ENCODE data around the gene SERPINB10. TPM values are rescaled to one million over a fixed set of nuclear protein-coding genes. Genes with fewer than 3 reads are reported as not detected.
"Not testable (repeated sequence)": the region's sequence is repeated elsewhere in the genome, so short reads cannot be mapped to it uniquely, and the experiment has no call there.

Gene SERPINB10
- total RNA-seq, 1 donor from 2014 or later = not detected

DNA sequence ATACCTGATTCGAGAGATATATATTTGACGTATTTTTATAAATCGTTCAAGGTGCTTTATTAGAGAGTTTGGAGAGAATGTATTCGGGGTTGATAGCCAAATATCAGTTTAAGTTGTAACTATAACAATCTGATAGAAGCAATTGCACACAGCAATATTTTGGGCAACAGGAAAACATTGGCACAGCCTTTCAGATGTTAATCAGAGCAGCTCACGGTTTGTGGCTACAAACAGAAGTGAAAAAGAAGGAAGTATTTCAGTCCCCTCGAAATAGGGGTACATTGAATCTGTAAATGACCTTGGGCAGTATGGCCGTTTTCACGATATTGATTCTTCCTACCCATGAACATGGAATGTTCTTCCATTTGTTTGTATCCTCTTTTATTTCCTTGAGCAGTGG, 20.6 kb downstream of the SERPINB10 start:
- Mint-ChIP-seq H3K4me3 (no peak overlapping the region), H3K27ac (no peak overlapping the region), H3K36me3 (ENCODE audit: low read depth) (no peaks in the 10 kb centered on the region), H3K9me3 (no peaks in the 10 kb centered on the region), H3K27me3 (peaks cover 22% of the 10 kb centered on the region), H3K4me1 (no peaks in the 10 kb centered on the region)
- ATAC-seq (ENCODE audit: low read depth) (no peak), DNase-seq (no peak)
- POLR2A ChIA-PET = no interaction called here
- CTCF ChIA-PET = no interaction called here
- TF ChIP-seq, protein P1, sequence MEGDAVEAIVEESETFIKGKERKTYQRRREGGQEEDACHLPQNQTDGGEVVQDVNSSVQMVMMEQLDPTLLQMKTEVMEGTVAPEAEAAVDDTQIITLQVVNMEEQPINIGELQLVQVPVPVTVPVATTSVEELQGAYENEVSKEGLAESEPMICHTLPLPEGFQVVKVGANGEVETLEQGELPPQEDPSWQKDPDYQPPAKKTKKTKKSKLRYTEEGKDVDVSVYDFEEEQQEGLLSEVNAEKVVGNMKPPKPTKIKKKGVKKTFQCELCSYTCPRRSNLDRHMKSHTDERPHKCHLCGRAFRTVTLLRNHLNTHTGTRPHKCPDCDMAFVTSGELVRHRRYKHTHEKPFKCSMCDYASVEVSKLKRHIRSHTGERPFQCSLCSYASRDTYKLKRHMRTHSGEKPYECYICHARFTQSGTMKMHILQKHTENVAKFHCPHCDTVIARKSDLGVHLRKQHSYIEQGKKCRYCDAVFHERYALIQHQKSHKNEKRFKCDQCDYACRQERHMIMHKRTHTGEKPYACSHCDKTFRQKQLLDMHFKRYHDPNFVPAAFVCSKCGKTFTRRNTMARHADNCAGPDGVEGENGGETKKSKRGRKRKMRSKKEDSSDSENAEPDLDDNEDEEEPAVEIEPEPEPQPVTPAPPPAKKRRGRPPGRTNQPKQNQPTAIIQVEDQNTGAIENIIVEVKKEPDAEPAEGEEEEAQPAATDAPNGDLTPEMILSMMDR (IDR thresholded peaks at IDR 0.05) = no peak
- intact Hi-C loops (cut with micrococcal nuclease) = no loop called here

DNA sequence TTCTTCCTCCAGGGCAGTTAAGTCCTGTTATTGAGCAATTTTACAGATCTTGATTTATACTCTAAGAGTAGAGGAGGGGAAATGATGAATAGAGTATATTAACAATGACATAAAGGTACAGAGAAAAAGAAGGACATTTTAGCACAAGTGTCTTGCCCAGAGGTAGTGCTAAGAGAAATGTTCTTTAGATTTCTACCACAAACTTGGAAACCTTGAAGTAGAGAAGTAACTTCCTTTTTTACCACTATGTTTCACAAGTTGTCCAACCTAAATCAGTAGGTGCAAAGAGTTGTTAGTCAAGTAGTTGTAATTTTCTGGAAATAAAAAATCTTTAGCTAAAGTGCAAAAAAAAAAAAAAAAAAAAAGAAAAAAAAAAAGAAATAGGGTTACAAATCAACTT, 21.6 kb downstream of the SERPINB10 start:
- POLR2A ChIA-PET; H3K4me3 Mint-ChIP-seq; H3K9me3 Mint-ChIP-seq; H3K27ac Mint-ChIP-seq; DNase-seq; H3K4me1 Mint-ChIP-seq; intact Hi-C loops (cut with micrococcal nuclease); H3K36me3 Mint-ChIP-seq (ENCODE audit: low read depth); CTCF ChIA-PET; ATAC-seq (ENCODE audit: low read depth): not testable (repeated sequence)
- H3K27me3 Mint-ChIP-seq = peaks cover 17% of the 10 kb centered on the region

DNA sequence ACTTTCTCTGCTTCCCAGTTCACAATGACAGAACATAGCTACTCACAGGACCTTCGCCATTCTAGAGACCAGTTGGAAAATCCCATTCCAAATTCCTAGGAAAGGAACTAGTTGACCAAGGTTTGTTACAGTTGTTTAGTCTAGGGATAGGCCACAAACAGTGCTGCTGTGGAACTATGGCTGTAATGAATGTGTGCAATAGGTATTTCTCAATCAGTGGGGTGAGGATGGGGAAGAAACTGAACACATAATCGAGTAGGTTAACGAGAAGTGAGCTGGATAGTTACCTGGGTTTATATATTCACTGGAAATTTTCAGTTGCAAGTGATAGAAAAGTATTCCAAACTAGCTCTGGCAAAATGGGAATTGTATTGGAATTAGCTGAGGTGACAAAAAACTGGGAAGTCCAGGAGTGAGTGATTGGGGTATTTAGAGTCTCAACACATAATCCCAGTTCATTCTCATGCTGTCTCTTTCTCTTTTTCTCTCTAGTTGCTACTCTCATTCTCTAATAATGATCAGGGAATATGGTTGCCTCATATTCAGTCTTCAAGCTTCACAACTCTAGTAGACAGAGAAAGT, 23.1 kb downstream of the SERPINB10 start:
- no peak overlapping the region for H3K27ac Mint-ChIP-seq
- CTCF ChIA-PET = interaction anchor here (1.2 kb wide), 1 partner anchor 9 kb away, joined by 3 read pairs; no protein-coding TSS in a partner anchor
- no peaks in the 10 kb centered on the region for H3K36me3 Mint-ChIP-seq (ENCODE audit: low read depth)

DNA sequence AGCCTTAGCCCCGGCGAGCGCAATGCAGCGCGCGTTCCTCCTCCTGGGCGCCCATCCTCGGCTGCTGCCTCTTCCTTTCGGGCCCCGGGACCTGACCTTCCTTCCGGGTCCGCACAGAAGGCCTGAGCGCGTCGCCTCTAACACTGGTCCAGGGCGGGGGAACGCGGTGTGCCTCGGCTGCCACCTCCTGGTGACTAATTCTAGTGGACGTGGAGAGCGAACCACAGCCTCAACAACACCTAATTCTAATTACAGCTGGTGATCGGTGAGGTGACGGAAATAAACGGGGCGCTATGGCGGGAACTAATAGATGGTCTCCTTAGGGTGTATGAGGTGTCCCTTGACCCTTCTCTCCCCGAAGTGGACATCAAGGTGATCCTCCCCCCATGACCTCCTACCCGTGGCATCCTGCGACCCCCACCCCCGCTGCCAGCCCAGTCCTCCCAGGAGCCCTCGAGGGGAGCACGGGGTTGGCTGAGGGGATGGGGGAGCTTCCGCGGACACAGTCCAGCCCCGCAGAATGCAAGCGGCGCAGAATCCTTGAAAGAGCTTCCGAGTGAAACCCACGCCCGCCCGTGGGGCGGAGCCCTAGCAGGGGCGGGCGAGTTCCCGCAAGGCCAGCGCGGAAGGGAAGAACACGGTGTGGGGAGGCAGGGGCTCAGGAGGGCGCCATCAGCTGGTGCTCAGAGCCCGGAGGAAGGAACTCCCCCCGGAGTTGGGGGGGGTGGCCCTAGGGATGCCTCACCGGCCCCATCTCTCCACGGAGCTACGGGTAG, 28.6 kb downstream of the SERPINB10 start:
- TF ChIP-seq, protein P1 (IDR thresholded peaks at IDR 0.05) = no peak
- POLR2A ChIA-PET = interaction anchor here (1.9 kb wide), 1 partner anchor 34 kb away, joined by 6 read pairs; the partner anchor contains the start of gene SERPINB8
- intact Hi-C loops (cut with micrococcal nuclease) = loop anchor here (1.0 to 2.0 kb wide), 6 partner anchors 13 to 418 kb away; partner anchors contain the start of genes HMSD and SERPINB8

More for the DNA sequence above, 23.1 kb downstream of the SERPINB10 start:
- no peak for DNase-seq
- POLR2A ChIA-PET = no interaction called here
- Mint-ChIP-seq H3K4me3 (no peak overlapping the region), H3K27me3 (peaks cover 14% of the 10 kb centered on the region), H3K4me1 (no peaks in the 10 kb centered on the region), H3K9me3 (no peaks in the 10 kb centered on the region)
- ATAC-seq (ENCODE audit: low read depth) = no peak
- intact Hi-C loops (cut with micrococcal nuclease) = no loop called here
- TF ChIP-seq, protein P1 (IDR thresholded peaks at IDR 0.05) = no peak

DNA sequence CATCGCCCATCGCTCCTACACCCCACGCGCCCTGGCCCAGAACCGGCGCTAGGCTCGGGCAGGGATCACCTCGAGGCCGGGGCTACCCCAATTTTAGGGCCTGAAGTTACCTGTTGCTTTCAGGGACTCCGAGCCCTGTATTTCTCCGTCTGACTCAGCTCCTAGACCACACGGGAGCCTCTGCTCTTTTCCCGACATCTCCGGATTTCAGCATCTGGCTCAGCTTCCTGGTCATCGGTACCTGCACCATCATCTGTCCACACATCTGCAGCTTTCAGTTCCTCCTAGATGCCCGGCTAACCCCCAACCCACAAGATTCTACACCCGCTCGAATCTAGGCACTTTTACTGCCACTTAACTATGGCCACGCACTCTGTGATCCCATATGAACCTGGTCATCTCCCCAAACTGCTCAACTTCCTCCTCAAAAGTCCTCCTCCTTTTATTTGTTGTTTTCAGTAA, 29.2 kb downstream of the SERPINB10 start:
- no peak for ATAC-seq (ENCODE audit: low read depth)
- intact Hi-C loops (cut with micrococcal nuclease) = loop anchor here (1.0 to 2.0 kb wide), 6 partner anchors 12 to 419 kb away; partner anchors contain the start of genes HMSD and SERPINB8
- CTCF ChIA-PET = interaction anchor here (0.6 to 4.0 kb wide), 7 partner anchors 10 to 419 kb away, joined by 3 to 48 read pairs (median 4); no protein-coding TSS in a partner anchor
- H3K27ac Mint-ChIP-seq = no peak overlapping the region
- peaks cover 3% of the 10 kb centered on the region for H3K4me1 Mint-ChIP-seq
- no peak for DNase-seq
- TF ChIP-seq, protein P1 (IDR thresholded peaks at IDR 0.05) = no peak
- peaks cover 11% of the 10 kb centered on the region for H3K27me3 Mint-ChIP-seq
- H3K4me3 Mint-ChIP-seq = no peak overlapping the region
- POLR2A ChIA-PET = no interaction called here
- no peaks in the 10 kb centered on the region for H3K9me3 Mint-ChIP-seq
- H3K36me3 Mint-ChIP-seq (ENCODE audit: low read depth) = no peaks in the 10 kb centered on the region

More for the DNA sequence above, 28.6 kb downstream of the SERPINB10 start:
- no peaks in the 10 kb centered on the region for H3K9me3 Mint-ChIP-seq
- no peak overlapping the region for H3K27ac Mint-ChIP-seq
- H3K4me3 Mint-ChIP-seq = no peak overlapping the region
- ATAC-seq (ENCODE audit: low read depth) (peak; percentile 94), DNase-seq (peak; percentile 35)
- H3K4me1 Mint-ChIP-seq = peaks cover 3% of the 10 kb centered on the region
- H3K36me3 Mint-ChIP-seq (ENCODE audit: low read depth) = no peaks in the 10 kb centered on the region
- CTCF ChIA-PET = interaction anchor here (0.6 to 4.0 kb wide), 13 partner anchors 11 to 430 kb away, joined by 3 to 48 read pairs (median 4); no protein-coding TSS in a partner anchor
- peaks cover 8% of the 10 kb centered on the region for H3K27me3 Mint-ChIP-seq

All from activated B cell treated with CpG ODN at 0.5 μM for 24 hours (primary cell).